Liver (tissue), 3 donors: ENCODE results near the gene PRKCH.

Experiments
- CTCF ChIP-seq: fragments of 150-350 bp; IDR thresholded peaks from 2 replicates; pipeline ENCODE4 v1.5.1; 2017; ENCODE audit warnings: improper control_type of control experiment, low read depth, low read length; ENCODE audit not compliant: missing input control
- RAD21 ChIP-seq, 2 donors: IDR thresholded peaks; 2 replicates each; pipeline ENCODE4 v1.6.1; 2016; ENCODE audit warnings: antibody characterized with exemption in 2 of 2, mild to moderate bottlenecking in 2 of 2
- YY1 ChIP-seq: IDR thresholded peaks from 2 replicates; pipeline ENCODE4 v1.6.1; 2016; ENCODE audit warnings: antibody characterized with exemption, mild to moderate bottlenecking
- donor health status: healthy.
- donor health status: healthy.

- TF ChIP-seq CTCF (no peak), YY1 (no peak), RAD21 (IDR thresholded peaks at IDR 0.05) (no peak)
Measured at GRCh38 chr14:61470961-61471293, 149.5 kb downstream of the PRKCH start.
